Measurements from ENCODE around the gene MTPN.

The MTPN gene

GRCh38 chr7:135878284-135878683 lies 98.9 kb downstream of the MTPN start:
- DNase-seq, result no peak

- no peak for DNase-seq
Observed at GRCh38 chr7:135877805-135878204, 99.4 kb downstream of the MTPN start.
